ENCODE results near the gene SEC22B.
"Not testable (repeated sequence)": the region's sequence is repeated elsewhere in the genome, so short reads cannot be mapped to it uniquely, and the experiment has no call there.

SEC22B gene

DNA sequence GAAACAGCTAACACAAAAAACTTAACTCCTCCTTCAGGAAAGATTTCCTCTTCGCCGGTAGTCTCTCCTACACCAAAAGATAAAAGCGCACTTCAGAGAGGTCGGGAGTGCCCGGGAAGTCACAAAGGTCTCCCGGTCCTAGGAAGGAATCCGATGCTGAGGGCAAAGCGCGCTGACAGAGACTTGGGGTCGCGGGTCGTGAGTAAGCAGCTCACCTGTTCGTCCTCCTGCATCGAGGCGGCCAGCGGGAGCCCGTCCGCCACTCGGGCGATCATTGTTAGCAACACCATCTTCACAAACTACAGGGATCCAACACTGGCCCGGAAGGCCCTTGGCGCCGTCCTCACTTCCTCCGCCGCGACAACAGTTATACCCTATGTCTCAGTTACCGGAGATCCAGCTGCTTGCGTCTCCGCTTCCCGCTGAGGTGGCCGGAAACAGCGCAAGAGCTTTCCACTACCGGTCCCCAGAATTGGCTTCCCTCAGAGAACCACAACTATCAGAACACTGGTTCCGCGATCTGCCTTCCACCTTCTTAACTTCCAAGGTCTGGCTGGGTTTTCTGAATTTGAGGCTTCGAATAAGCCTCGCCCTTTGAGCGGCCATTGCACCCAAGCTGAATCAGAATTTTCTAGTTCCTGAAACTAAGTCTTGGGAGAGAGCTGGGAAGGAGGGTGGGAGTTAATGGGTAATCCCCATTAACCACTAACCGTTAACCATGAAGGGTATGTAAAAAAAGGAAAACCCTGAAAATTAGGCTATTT lies at the start of gene SEC22B:
Gene SEC22B, minus strand, starts transcription at position 429 of the 764 bp plus-strand sequence. Its CDS starts 139 bp downstream, at position 290.
- peak within 1 kb of the TSS; percentile 89 to 98 (median 96) for H3K4me3 ChIP-seq (ENCODE audit: low read depth in 1 of 5, low read length in 5 of 5)
- H3K27ac ChIP-seq (ENCODE audit: low read depth, low read length) = peak within 1 kb of the TSS; percentile 94
- H3K27me3 ChIP-seq (ENCODE audit: control insufficient read depth in 5 of 5, insufficient read depth in 4 of 5, low read length in 5 of 5) = no peaks in the 10 kb centered on the region
- no peaks in the 10 kb centered on the region for H3K9me3 ChIP-seq (ENCODE audit: control insufficient read depth in 5 of 5, low read length in 5 of 5)
- peak within 1 kb of the TSS; percentile 94 to 99 (median 98) for H3K9ac ChIP-seq (ENCODE audit: low read length in 5 of 5)
- peaks cover 3 to 21% (median 15%) of the 10 kb centered on the region in 5 donors for H3K4me1 ChIP-seq (ENCODE audit: control insufficient read depth in 5 of 5, insufficient read depth in 5 of 5, low read length in 5 of 5)
- H3K36me3 ChIP-seq (ENCODE audit: control insufficient read depth in 5 of 5, insufficient read depth in 5 of 5, low read length in 5 of 5) = no peaks in the 10 kb centered on the region

GRCh38 chr1:120217933-120218332 lies 41.6 kb upstream of the SEC22B start:
- H3K9ac ChIP-seq (ENCODE audit: low read length in 5 of 5); H3K27ac ChIP-seq (ENCODE audit: low read depth, low read length); H3K36me3 ChIP-seq (ENCODE audit: control insufficient read depth in 5 of 5, insufficient read depth in 5 of 5, low read length in 5 of 5); H3K4me3 ChIP-seq (ENCODE audit: low read depth in 1 of 5, low read length in 5 of 5); H3K9me3 ChIP-seq (ENCODE audit: control insufficient read depth in 5 of 5, low read length in 5 of 5); H3K27me3 ChIP-seq (ENCODE audit: control insufficient read depth in 5 of 5, insufficient read depth in 4 of 5, low read length in 5 of 5); H3K4me1 ChIP-seq (ENCODE audit: control insufficient read depth in 5 of 5, insufficient read depth in 5 of 5, low read length in 5 of 5): not testable (repeated sequence)

GRCh38 chr1:120217175-120217929 lies 41.0 kb upstream of the SEC22B start:
- not testable (repeated sequence) for H3K9ac ChIP-seq (ENCODE audit: low read length in 5 of 5); H3K4me3 ChIP-seq (ENCODE audit: low read depth in 1 of 5, low read length in 5 of 5)

DNA sequence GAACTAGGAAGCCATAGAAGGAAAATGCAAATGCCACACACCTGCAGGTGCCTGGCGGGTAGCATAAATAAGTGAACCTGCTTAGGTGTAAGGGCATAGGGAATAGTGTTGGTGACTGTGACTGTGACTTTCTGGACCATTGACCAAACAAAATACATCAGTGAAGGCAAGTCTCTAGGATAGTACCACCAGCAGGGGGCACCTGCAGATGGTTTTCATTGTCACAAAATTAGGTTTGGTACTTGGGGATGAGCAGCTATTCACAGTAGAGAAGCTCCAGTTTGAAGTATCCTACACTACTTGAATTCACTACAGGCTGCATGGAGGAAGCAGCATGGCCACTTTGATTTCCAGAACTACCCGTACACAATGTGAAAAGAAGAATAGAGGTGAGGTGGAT lies 37.3 kb upstream of the SEC22B start:
- H3K36me3 ChIP-seq (ENCODE audit: control insufficient read depth in 5 of 5, insufficient read depth in 5 of 5, low read length in 5 of 5); H3K9me3 ChIP-seq (ENCODE audit: control insufficient read depth in 5 of 5, low read length in 5 of 5); H3K4me1 ChIP-seq (ENCODE audit: control insufficient read depth in 5 of 5, insufficient read depth in 5 of 5, low read length in 5 of 5); H3K27ac ChIP-seq (ENCODE audit: low read depth, low read length); H3K4me3 ChIP-seq (ENCODE audit: low read depth in 1 of 5, low read length in 5 of 5); H3K9ac ChIP-seq (ENCODE audit: low read length in 5 of 5); H3K27me3 ChIP-seq (ENCODE audit: control insufficient read depth in 5 of 5, insufficient read depth in 4 of 5, low read length in 5 of 5): not testable (repeated sequence)

More at GRCh38 chr1:120217175-120217929, 41.0 kb upstream of the SEC22B start:
- H3K4me1 ChIP-seq (ENCODE audit: control insufficient read depth in 5 of 5, insufficient read depth in 5 of 5, low read length in 5 of 5); H3K9me3 ChIP-seq (ENCODE audit: control insufficient read depth in 5 of 5, low read length in 5 of 5); H3K27ac ChIP-seq (ENCODE audit: low read depth, low read length); H3K27me3 ChIP-seq (ENCODE audit: control insufficient read depth in 5 of 5, insufficient read depth in 4 of 5, low read length in 5 of 5); H3K36me3 ChIP-seq (ENCODE audit: control insufficient read depth in 5 of 5, insufficient read depth in 5 of 5, low read length in 5 of 5): not testable (repeated sequence)

DNA sequence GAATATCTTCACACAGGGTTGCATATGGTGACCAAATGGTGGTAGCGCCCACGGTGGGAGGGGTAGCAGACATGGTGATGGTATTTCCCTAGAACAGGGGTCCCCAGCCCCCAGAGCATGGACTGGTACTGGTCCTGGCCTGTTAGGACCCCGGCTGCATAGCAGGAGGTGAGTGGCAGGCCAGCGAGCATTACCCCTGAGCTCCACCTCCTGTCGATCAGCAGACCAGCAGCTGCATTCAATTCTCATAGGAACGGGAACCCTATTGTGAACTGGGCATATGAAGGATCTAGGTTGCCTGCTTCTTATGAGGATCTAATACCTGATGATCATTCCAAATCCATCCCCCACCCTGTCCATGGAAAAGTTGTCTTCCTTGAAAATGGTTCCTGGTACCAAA lies 34.4 kb upstream of the SEC22B start:
- H3K4me3 ChIP-seq (ENCODE audit: low read depth in 1 of 5, low read length in 5 of 5); H3K9ac ChIP-seq (ENCODE audit: low read length in 5 of 5); H3K4me1 ChIP-seq (ENCODE audit: control insufficient read depth in 5 of 5, insufficient read depth in 5 of 5, low read length in 5 of 5); H3K36me3 ChIP-seq (ENCODE audit: control insufficient read depth in 5 of 5, insufficient read depth in 5 of 5, low read length in 5 of 5); H3K9me3 ChIP-seq (ENCODE audit: control insufficient read depth in 5 of 5, low read length in 5 of 5); H3K27me3 ChIP-seq (ENCODE audit: control insufficient read depth in 5 of 5, insufficient read depth in 4 of 5, low read length in 5 of 5); H3K27ac ChIP-seq (ENCODE audit: low read depth, low read length): not testable (repeated sequence)

- not testable (repeated sequence) for H3K9me3 ChIP-seq (ENCODE audit: control insufficient read depth in 5 of 5, low read length in 5 of 5); H3K36me3 ChIP-seq (ENCODE audit: control insufficient read depth in 5 of 5, insufficient read depth in 5 of 5, low read length in 5 of 5); H3K27me3 ChIP-seq (ENCODE audit: control insufficient read depth in 5 of 5, insufficient read depth in 4 of 5, low read length in 5 of 5); H3K9ac ChIP-seq (ENCODE audit: low read length in 5 of 5); H3K4me1 ChIP-seq (ENCODE audit: control insufficient read depth in 5 of 5, insufficient read depth in 5 of 5, low read length in 5 of 5); H3K27ac ChIP-seq (ENCODE audit: low read depth, low read length)
- peak overlapping the region in 2 of 5 donors; percentile 38 to 52 for H3K4me3 ChIP-seq (ENCODE audit: low read depth in 1 of 5, low read length in 5 of 5)
These were observed 20.8 kb upstream of the SEC22B start for GRCh38 chr1:120196863-120197775.

DNA sequence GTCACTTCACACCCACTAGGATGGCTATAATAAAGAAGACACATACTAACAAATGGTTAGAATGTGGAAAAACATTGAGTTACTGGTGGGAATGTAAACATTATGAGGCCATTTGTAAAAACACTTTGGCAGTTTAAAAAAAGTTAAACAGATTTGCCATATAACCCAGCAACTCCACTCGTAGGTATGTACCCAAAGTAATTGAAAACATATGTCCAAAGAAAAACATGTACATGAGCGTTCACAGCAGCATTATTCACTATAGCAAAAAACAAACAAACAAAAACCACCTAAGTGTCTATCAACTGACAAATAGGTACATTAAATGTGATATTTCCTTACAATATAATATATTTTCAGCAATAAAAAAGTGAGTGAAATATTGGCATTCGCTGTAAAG lies 12.3 kb upstream of the SEC22B start:
- not testable (repeated sequence) for H3K9me3 ChIP-seq (ENCODE audit: control insufficient read depth in 5 of 5, low read length in 5 of 5); H3K27me3 ChIP-seq (ENCODE audit: control insufficient read depth in 5 of 5, insufficient read depth in 4 of 5, low read length in 5 of 5); H3K4me3 ChIP-seq (ENCODE audit: low read depth in 1 of 5, low read length in 5 of 5); H3K27ac ChIP-seq (ENCODE audit: low read depth, low read length); H3K9ac ChIP-seq (ENCODE audit: low read length in 5 of 5); H3K4me1 ChIP-seq (ENCODE audit: control insufficient read depth in 5 of 5, insufficient read depth in 5 of 5, low read length in 5 of 5); H3K36me3 ChIP-seq (ENCODE audit: control insufficient read depth in 5 of 5, insufficient read depth in 5 of 5, low read length in 5 of 5)

DNA sequence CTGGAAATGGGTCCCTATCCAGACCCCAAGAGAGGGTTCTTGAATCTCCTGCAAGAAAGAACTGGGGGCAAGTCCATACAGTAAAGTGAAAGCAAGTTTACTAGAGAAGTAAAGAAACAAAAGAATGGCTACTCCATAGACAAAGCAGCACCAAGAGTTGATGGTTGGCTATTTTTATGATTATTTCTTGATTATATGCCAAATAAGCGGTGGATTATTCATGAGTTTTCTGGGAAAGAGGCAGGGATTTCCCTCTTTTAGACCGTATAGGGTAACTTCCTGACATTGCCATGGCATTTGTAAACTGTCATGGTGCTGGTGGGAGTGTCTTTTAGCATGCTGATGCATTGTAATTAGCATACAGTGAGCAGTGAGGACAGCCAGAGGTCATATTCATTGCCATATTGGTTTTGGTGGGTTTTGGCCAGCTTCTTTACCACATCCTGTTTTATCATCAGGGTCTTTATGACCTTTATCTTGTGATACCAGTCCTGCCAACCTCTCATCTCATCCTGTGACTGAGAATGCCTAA lies 5.9 kb upstream of the SEC22B start:
- not testable (repeated sequence) for H3K27ac ChIP-seq (ENCODE audit: low read depth, low read length); H3K36me3 ChIP-seq (ENCODE audit: control insufficient read depth in 5 of 5, insufficient read depth in 5 of 5, low read length in 5 of 5); H3K27me3 ChIP-seq (ENCODE audit: control insufficient read depth in 5 of 5, insufficient read depth in 4 of 5, low read length in 5 of 5); H3K9me3 ChIP-seq (ENCODE audit: control insufficient read depth in 5 of 5, low read length in 5 of 5); H3K9ac ChIP-seq (ENCODE audit: low read length in 5 of 5); H3K4me3 ChIP-seq (ENCODE audit: low read depth in 1 of 5, low read length in 5 of 5)
- H3K4me1 ChIP-seq (ENCODE audit: control insufficient read depth in 5 of 5, insufficient read depth in 5 of 5, low read length in 5 of 5) = peaks cover 3 to 12% (median 12%) of the 10 kb centered on the region in 5 donors

- Histone ChIP-seq H3K4me3 (ENCODE audit: low read depth in 1 of 5, low read length in 5 of 5) (peak overlapping the region; percentile 1 to 57 (median 28)), H3K27ac (ENCODE audit: low read depth, low read length) (peak overlapping the region; percentile 47), H3K9ac (ENCODE audit: low read length in 5 of 5) (peak overlapping the region in 1 of 5 donors; percentile 46), H3K4me1 (ENCODE audit: control insufficient read depth in 5 of 5, insufficient read depth in 5 of 5, low read length in 5 of 5) (peaks cover 3 to 21% (median 15%) of the 10 kb centered on the region in 5 donors)
- not testable (repeated sequence) for H3K36me3 ChIP-seq (ENCODE audit: control insufficient read depth in 5 of 5, insufficient read depth in 5 of 5, low read length in 5 of 5); H3K9me3 ChIP-seq (ENCODE audit: control insufficient read depth in 5 of 5, low read length in 5 of 5); H3K27me3 ChIP-seq (ENCODE audit: control insufficient read depth in 5 of 5, insufficient read depth in 4 of 5, low read length in 5 of 5)
These were observed 3.7 kb upstream of the SEC22B start for GRCh38 chr1:120179811-120180690.
